Measurements from ENCODE around the gene PNLIPRP3.

Gene PNLIPRP3

DNA sequence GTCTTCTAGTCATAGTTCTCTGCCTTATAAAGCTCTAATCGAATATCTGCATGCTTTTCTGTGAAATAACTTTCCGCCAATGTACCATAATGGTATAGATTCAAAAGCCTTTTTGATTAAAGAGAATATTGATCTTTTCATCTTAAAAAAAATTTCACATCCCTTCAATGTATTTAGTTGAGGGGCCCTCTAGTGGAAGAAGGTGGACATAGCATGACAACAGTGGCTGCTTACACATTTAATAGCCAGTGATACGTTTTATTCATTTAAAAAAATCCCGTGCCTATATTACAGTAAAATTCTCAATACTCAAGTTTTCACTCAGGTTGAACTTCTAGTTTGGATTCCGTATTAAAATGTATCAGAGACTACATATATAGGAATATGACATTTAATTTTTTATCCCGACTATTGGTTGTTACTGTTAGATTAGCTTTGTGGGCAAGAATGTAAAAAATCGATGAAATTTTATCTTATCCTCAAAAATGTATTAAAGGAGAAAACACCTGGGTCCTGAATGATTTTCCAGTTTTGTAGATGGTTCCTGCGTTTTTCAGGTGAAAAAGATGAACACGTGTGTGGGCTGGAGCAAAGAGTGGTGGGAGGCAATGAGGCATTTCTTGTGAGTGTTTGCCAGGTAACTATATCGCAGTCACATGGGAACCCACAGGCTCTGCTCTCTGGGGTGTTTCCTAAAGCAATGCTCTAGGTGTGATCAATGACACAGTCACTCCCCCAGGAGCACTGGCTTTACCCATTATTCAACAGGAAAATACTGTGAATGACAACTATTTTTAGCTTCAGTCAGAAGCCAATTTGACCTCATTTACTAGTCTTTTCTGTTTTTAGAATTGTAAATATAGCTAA lies 94.0 kb downstream of the PNLIPRP3 start:
- DNase-seq, result no peak

DNA sequence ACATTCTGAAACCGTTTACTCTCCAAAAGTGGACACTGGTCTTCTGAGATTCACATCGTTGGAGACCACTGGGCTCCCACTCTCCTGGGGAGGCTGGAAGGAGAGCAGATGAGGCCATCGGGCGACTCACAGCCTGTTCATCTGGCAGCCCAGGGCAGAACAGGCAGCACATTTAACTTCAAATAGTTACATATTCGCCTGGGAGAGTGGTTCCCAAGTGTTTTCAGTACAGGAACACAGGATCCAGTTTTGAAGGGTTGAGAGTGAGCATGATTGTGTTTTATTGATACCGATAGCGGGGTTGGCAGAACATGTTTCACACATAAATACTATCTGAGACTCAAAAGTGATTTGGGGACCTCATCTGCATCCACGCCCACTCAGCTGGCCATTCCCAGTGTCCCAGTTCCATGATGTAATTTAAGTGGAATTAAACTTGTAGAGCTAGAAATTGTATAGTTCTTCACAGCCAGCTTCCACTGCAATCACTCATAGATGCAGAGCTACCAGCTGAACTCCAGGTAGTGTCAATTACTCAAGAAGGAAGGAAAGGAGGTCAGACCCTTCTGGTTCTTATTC lies 95.2 kb downstream of the PNLIPRP3 start:
- DNase-seq, result no peak

DNA sequence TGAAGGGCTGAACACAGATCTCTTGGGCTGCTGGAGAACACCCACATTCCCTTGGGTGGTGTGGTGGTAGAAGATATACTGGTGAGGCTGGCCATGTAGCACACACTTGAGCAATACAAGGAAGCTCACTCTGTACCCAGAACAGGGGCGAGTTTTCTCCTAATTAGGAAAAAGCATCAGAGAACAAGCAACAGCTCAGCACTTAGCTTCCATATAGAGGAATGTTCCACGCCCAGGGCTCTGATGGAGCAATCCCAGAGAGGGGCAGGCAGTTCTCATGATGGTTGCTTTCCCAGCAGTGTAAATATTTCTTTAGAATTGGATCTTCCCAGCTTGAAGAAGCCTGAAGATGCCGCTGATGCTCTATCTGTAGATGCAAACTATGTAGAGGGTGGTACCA lies 97.1 kb downstream of the PNLIPRP3 start:
- DNase-seq, result no peak

DNA sequence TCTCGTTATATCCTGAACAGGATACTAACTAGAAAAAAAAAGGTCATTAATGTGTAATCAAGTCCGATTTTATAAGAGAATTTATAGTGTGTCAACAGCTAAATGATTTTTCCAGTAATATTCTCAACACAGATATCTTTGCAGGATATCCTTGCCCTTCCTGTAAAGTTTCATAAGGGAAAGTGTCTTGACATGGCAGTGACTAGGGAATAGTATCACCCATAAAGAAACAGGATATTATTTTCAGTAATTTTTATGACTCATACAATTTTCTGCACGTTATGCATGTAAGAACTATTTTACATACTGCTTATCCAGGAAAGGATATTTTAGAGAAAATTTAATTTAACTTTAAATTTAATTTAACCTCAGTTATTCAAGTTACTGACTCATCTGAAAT lies 98.6 kb downstream of the PNLIPRP3 start:
- DNase-seq, result no peak

Measured in NCI-H446 treated with DMSO at 0.1 percent for 48 hours (cell line).